Measurements from ENCODE around the gene CISH. TPM values are rescaled to one million over a fixed set of nuclear protein-coding genes. Genes with fewer than 3 reads are reported as not detected.

The CISH gene
- total RNA-seq, 3 donors from 2014 or later (not counting 1 experiment from before 2014, with no cell fraction given): 2.4 to 23.6 (median 11.3) TPM

- Histone ChIP-seq H3K27ac (ENCODE audit: low read length) (no peak overlapping the region), H3K9me3 (ENCODE audit: control insufficient read depth, insufficient read depth, low read length) (no peaks in the 10 kb centered on the region), H3K4me3 (ENCODE audit: low read length) (no peak overlapping the region), H3K27me3 (ENCODE audit: control insufficient read depth, insufficient read depth, low read length) (no peaks in the 10 kb centered on the region), H3K36me3 (ENCODE audit: control insufficient read depth, insufficient read depth, low read length) (peaks cover 15% of the 10 kb centered on the region), H3K4me1 (ENCODE audit: control insufficient read depth, insufficient read depth, low read length) (no peaks in the 10 kb centered on the region)
- H3K27ac Mint-ChIP-seq: no peak overlapping the region
- intact Hi-C loops (cut with micrococcal nuclease): loop anchor here (1.0 to 10.0 kb wide), 2 partner anchors 36 to 78 kb away; no protein-coding TSS in a partner anchor
- ATAC-seq (peak in 2 of 3 donors; percentile 70 to 76), DNase-seq (peak in 1 of 2 donors; percentile 70)
- no peaks in the 10 kb centered on the region for H3K36me3 Mint-ChIP-seq
- no peak overlapping the region for H3K4me3 Mint-ChIP-seq
- 88% methylated on average over 2 of the region's 2 CpGs for WGBS (ENCODE audit: insufficient coverage)
- H3K9me3 Mint-ChIP-seq: no peaks in the 10 kb centered on the region
- peaks cover 4 to 8% of the 10 kb centered on the region in 2 donors for H3K4me1 Mint-ChIP-seq
- TF ChIP-seq CTCF (IDR thresholded peaks at IDR 0.05): no peak
- H3K27me3 Mint-ChIP-seq (ENCODE audit: low read depth in 2 of 2): no peaks in the 10 kb centered on the region
Measured at GRCh38 chr3:50652709-50653108, 41.1 kb upstream of the CISH start.

- no peaks in the 10 kb centered on the region for H3K9me3 Mint-ChIP-seq
- H3K4me1 ChIP-seq (ENCODE audit: control insufficient read depth, insufficient read depth, low read length): no peaks in the 10 kb centered on the region
- intact Hi-C loops (cut with micrococcal nuclease): loop anchor here (1.0 to 10.0 kb wide), 2 partner anchors 36 to 77 kb away; no protein-coding TSS in a partner anchor
- peaks cover 4 to 8% of the 10 kb centered on the region in 2 donors for H3K4me1 Mint-ChIP-seq
- H3K27ac ChIP-seq (ENCODE audit: low read length): no peak overlapping the region
- no peak overlapping the region for H3K4me3 ChIP-seq (ENCODE audit: low read length)
- WGBS (ENCODE audit: insufficient coverage): 88% methylated on average over 7 of the region's 7 CpGs
- no peaks in the 10 kb centered on the region for H3K27me3 Mint-ChIP-seq (ENCODE audit: low read depth in 2 of 2)
- ATAC-seq: no peak
- no peaks in the 10 kb centered on the region for H3K36me3 Mint-ChIP-seq
- H3K36me3 ChIP-seq (ENCODE audit: control insufficient read depth, insufficient read depth, low read length): peaks cover 22% of the 10 kb centered on the region
- no peaks in the 10 kb centered on the region for H3K9me3 ChIP-seq (ENCODE audit: control insufficient read depth, insufficient read depth, low read length)
- TF ChIP-seq CTCF (IDR thresholded peaks at IDR 0.05): no peak
- no peak overlapping the region for H3K27ac Mint-ChIP-seq
- no peaks in the 10 kb centered on the region for H3K27me3 ChIP-seq (ENCODE audit: control insufficient read depth, insufficient read depth, low read length)
- DNase-seq: no peak
- H3K4me3 Mint-ChIP-seq: no peak overlapping the region
Measured at GRCh38 chr3:50651920-50652529, 40.5 kb upstream of the CISH start.

GRCh38 chr3:50651445-50651844 is 39.9 kb upstream of the CISH start:
- 93% methylated on average over 8 of the region's 8 CpGs for WGBS (ENCODE audit: insufficient coverage)
- H3K4me3 Mint-ChIP-seq: no peak overlapping the region

More at GRCh38 chr3:50651445-50651844, 39.9 kb upstream of the CISH start:
- Histone ChIP-seq H3K4me3 (ENCODE audit: low read length) (no peak overlapping the region), H3K9me3 (ENCODE audit: control insufficient read depth, insufficient read depth, low read length) (no peaks in the 10 kb centered on the region), H3K4me1 (ENCODE audit: control insufficient read depth, insufficient read depth, low read length) (no peaks in the 10 kb centered on the region), H3K36me3 (ENCODE audit: control insufficient read depth, insufficient read depth, low read length) (peaks cover 28% of the 10 kb centered on the region), H3K27me3 (ENCODE audit: control insufficient read depth, insufficient read depth, low read length) (no peaks in the 10 kb centered on the region), H3K27ac (ENCODE audit: low read length) (no peak overlapping the region)
- Mint-ChIP-seq H3K4me1 (peaks cover 4 to 8% of the 10 kb centered on the region in 2 donors), H3K36me3 (no peaks in the 10 kb centered on the region), H3K27ac (peak overlapping the region in 1 of 2 donors; percentile 22), H3K27me3 (ENCODE audit: low read depth in 2 of 2) (no peaks in the 10 kb centered on the region), H3K9me3 (no peaks in the 10 kb centered on the region)
- ATAC-seq (no peak), DNase-seq (no peak)
- TF ChIP-seq CTCF (IDR thresholded peaks at IDR 0.05): no peak
- intact Hi-C loops (cut with micrococcal nuclease): loop anchor here (10.0 kb wide), 1 partner anchor 77 kb away; no protein-coding TSS in a partner anchor

All from natural killer cell (primary cell).